ENCODE results near the gene KLHDC4. TPM values are rescaled to one million over a fixed set of nuclear protein-coding genes. Genes with fewer than 3 reads are reported as not detected.

The KLHDC4 gene
- total RNA-seq (2014; rRNA removed; shearing (Covaris generic)) (36.5 and 41.1 TPM in 2 replicates), polyA plus RNA-seq (2016; fragmentation: Nextera tagmentation; extraction: Ambion mirVana) (23.0 and 25.2 TPM in 2 replicates)
- long read RNA-seq, transcript KLHDC4-201 (12 exons, 1,886 nt), result major isoform, 10 of 23 reads
- long read RNA-seq, partial matches to known transcripts, result 1 of 23 reads
- long read RNA-seq, other reads (novel, unspliced or antisense), result 10 of 23 reads

- Histone ChIP-seq H3K79me2 (replicated peaks; ENCODE audit: insufficient read depth) (peaks cover 52% of the 10 kb centered on the region), H3K9me2 (ENCODE audit: insufficient read depth) (no peaks in the 10 kb centered on the region), H3K27me3 (ENCODE audit: insufficient read depth) (no peaks in the 10 kb centered on the region), H3F3A (replicated peaks; ENCODE audit: low read depth) (0 out of 2 replicates have a peak, but pooled peaks cover 11% of the 10 kb centered on the region), H3K4me1 (ENCODE audit: insufficient read depth) (peaks cover 5% of the 10 kb centered on the region), H3K36me3 (ENCODE audit: insufficient read depth) (peaks cover 6% of the 10 kb centered on the region), H4K20me1 (replicated peaks; ENCODE audit: insufficient read depth) (peaks cover 29% of the 10 kb centered on the region), H3K4me2 (peak within 1 kb of the TSS; percentile 98), H3K27ac (ENCODE audit: low read depth) (peak within 1 kb of the TSS; percentile 67; the same call in 1 of the 2 replicates), H2AFZ (peak within 1 kb of the TSS; percentile 88), H3K4me3 (peak within 1 kb of the TSS; percentile 97)
- Mint-ChIP-seq H3K9me3 (peaks cover 2% of the 10 kb centered on the region; the same call in 1 of the 3 replicates), H3K27ac (peak within 1 kb of the TSS; percentile 99), H3K36me3 (ENCODE audit: low read depth) (peaks cover 37% of the 10 kb centered on the region), H3K4me1 (peaks cover 6% of the 10 kb centered on the region; the same call in 2 of the 3 replicates), H3K4me3 (peak within 1 kb of the TSS; percentile 100), H3K27me3 (ENCODE audit: insufficient read depth, low read depth, poor library complexity) (peaks cover 5% of the 10 kb centered on the region)
- no peak for TF ChIP-seq STAT1 (IDR thresholded peaks at IDR 0.05; ENCODE audit: unreplicated experiment)
- TF ChIP-seq JUNB (IDR thresholded peaks at IDR 0.05; ENCODE audit: unreplicated experiment), result no peak
- TF ChIP-seq, protein P1, sequence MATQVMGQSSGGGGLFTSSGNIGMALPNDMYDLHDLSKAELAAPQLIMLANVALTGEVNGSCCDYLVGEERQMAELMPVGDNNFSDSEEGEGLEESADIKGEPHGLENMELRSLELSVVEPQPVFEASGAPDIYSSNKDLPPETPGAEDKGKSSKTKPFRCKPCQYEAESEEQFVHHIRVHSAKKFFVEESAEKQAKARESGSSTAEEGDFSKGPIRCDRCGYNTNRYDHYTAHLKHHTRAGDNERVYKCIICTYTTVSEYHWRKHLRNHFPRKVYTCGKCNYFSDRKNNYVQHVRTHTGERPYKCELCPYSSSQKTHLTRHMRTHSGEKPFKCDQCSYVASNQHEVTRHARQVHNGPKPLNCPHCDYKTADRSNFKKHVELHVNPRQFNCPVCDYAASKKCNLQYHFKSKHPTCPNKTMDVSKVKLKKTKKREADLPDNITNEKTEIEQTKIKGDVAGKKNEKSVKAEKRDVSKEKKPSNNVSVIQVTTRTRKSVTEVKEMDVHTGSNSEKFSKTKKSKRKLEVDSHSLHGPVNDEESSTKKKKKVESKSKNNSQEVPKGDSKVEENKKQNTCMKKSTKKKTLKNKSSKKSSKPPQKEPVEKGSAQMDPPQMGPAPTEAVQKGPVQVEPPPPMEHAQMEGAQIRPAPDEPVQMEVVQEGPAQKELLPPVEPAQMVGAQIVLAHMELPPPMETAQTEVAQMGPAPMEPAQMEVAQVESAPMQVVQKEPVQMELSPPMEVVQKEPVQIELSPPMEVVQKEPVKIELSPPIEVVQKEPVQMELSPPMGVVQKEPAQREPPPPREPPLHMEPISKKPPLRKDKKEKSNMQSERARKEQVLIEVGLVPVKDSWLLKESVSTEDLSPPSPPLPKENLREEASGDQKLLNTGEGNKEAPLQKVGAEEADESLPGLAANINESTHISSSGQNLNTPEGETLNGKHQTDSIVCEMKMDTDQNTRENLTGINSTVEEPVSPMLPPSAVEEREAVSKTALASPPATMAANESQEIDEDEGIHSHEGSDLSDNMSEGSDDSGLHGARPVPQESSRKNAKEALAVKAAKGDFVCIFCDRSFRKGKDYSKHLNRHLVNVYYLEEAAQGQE (IDR thresholded peaks at IDR 0.05; ENCODE audit: unreplicated experiment), result no peak
- no peak for TF ChIP-seq ZNF331 (CRISPR knock-in tag; IDR thresholded peaks at IDR 0.05; ENCODE audit: low read depth)
- TF ChIP-seq CTCF (conservative IDR thresholded peaks at IDR 0.05; ENCODE audit: low read depth in 2 of 2), result no peak
- no peak for TF ChIP-seq EZH2phosphoT487 (IDR thresholded peaks at IDR 0.05; ENCODE audit: unreplicated experiment)
- TF ChIP-seq ZNF114 (CRISPR knock-in tag; IDR thresholded peaks at IDR 0.05), result no peak
- peak; percentile 97 for TF ChIP-seq CREB1 (CRISPR knock-in tag; IDR thresholded peaks at IDR 0.05; ENCODE audit: low read depth)
- TF ChIP-seq ZNF462 (CRISPR knock-in tag; IDR thresholded peaks at IDR 0.05), result no peak
- peak; percentile 84 for TF ChIP-seq POLR2AphosphoS5 (IDR thresholded peaks at IDR 0.05; ENCODE audit: low read depth)
- no peak for TF ChIP-seq EZH2 (IDR thresholded peaks at IDR 0.05; ENCODE audit: low read depth, unreplicated experiment)
- TF ChIP-seq, protein P2, sequence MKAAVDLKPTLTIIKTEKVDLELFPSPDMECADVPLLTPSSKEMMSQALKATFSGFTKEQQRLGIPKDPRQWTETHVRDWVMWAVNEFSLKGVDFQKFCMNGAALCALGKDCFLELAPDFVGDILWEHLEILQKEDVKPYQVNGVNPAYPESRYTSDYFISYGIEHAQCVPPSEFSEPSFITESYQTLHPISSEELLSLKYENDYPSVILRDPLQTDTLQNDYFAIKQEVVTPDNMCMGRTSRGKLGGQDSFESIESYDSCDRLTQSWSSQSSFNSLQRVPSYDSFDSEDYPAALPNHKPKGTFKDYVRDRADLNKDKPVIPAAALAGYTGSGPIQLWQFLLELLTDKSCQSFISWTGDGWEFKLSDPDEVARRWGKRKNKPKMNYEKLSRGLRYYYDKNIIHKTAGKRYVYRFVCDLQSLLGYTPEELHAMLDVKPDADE (IDR thresholded peaks at IDR 0.05), result peak; percentile 74
- TF ChIP-seq NANOG (IDR thresholded peaks at IDR 0.05; ENCODE audit: borderline replicate concordance), result no peak
- peak; percentile 91 for ATAC-seq
- peak; percentile 93 for DNase-seq (ENCODE audit: low spot score)
Measured at GRCh38 chr16:87765776-87766484, at the start of gene KLHDC4. KLHDC4 (minus strand) TSS chr16:87765986; CDS start chr16:87765890, 96 bp downstream.

Measured in GM23338 (cell line).